NCI-H2196 (cell line): ENCODE measurements around the gene MDC1.

Experiments
- DNase-seq: peaks from one replicate; lab custom pipeline; 2025; ENCODE audit not compliant: unreplicated experiment; lab: John Stamatoyannopoulos, UW

The MDC1 gene

DNA sequence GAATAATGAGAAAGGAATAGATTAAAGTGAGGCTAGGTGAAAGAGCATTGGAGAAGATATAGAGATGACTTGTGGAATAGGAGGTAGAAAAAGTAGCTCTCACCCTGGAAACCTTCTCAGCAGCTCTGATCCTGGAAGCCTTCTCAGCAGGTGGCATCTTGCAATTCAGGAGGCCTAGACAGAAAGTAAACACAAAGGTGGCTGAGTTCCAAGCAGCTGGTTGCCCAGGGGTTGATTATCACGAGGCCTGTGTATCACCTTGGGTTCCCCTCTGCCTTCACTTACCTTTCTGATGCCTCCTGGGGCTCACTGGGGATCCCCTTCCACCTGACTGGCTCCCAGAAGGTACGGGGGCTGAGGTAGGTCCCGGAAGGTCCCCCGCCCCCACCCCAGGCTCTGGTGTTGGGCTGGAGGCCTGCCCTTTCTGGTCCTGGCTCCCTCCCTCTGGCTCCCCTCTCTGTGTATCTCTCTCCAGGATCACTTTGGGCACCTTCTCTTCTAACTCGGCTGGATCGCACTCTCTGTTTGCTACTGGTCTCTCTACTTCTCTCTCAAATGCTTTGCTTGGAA is 9.7 kb downstream of the MDC1 start:
- DNase-seq, result peak; percentile 89

GRCh38 chr6:30705620-30706019 is 11.5 kb downstream of the MDC1 start:
- no peak for DNase-seq

GRCh38 chr6:30703821-30704220 is 13.3 kb downstream of the MDC1 start:
- DNase-seq, result no peak

DNA sequence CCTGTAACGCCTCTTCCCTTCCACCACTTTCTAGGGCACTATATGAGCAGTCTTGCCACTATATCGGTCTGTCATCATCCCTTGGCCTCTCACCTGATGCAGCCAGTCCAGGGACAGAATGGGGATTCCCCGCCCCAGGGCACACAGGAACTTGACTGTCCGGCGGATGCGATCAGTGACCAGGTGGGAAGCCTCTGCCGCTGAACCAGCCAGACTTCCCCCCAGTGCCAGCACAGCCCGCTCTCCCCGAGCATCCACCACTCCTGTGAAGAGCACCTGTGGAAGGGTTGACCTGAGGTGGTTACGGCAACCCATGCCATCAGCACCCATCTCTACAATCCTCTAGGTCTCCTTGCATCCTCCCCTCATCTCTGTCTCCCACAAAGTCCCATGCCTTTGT is 14.1 kb downstream of the MDC1 start:
- DNase-seq, result no peak

DNA sequence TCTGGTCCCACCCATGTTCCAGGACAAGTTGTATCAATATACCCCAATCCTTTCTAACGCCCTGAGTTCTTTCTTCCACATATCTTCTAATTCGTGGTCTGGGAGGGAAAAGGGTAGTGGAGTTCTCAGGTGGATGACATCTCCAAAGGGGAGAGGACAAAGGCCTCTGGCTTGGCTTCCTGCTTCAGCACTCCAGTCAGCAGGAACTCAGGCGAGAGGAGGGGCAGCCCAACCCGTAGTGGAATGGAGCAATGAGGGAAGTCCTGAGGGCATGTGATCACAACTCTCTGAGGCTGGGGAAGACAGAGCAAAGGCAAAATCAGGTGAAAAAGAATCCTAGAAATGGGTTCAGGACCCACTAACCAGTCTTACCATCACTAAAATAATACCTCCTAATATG is 16.7 kb downstream of the MDC1 start:
- no peak for DNase-seq

GRCh38 chr6:30696432-30696831 is 20.6 kb downstream of the MDC1 start:
- DNase-seq, result no peak

DNA sequence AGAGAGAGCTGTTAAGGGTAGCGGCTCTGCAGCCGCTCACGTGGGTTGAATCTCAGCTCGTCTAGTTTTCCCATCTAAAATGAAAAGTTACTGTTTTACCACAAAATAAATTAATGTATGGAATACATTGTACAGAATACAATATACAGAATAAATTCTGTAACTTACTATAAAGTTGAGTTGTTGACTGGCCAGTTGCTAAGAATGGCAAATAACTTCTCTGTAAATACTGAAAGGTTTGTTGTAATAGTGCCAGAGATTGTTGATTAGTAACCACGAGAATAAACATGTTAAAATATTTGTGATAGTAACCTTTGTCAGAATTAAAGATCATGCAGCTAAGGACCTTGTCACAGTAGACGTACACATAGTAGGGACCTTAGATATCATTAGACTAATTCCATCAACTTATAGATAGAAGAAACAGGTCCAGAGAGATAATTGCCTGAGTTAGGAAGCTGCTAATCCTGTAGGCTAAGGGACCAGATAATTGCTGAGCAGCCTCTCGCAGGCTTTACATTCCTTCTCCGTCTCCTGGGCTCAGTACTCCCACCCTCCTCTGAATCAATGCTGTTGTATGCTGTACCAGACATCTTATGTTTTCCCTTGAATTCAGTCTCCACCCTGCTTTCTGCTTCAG is 25.8 kb downstream of the MDC1 start:
- DNase-seq, result no peak

- DNase-seq, result peak; percentile 84
Measured at GRCh38 chr6:30690403-30691207, 26.5 kb downstream of the MDC1 start, which contains the start of gene NRM. Gene NRM, minus strand, starts transcription at chr6:30690984. Its CDS starts 10 bp downstream, at chr6:30690974.

GRCh38 chr6:30689985-30690384 is 27.1 kb downstream of the MDC1 start:
- DNase-seq, result no peak

- no peak for DNase-seq
Measured at GRCh38 chr6:30689022-30689865, 27.8 kb downstream of the MDC1 start.

- DNase-seq, result no peak
Measured at GRCh38 chr6:30688569-30688968, 28.5 kb downstream of the MDC1 start.

- no peak for DNase-seq
Measured at GRCh38 chr6:30687659-30688431, 29.2 kb downstream of the MDC1 start.

DNA sequence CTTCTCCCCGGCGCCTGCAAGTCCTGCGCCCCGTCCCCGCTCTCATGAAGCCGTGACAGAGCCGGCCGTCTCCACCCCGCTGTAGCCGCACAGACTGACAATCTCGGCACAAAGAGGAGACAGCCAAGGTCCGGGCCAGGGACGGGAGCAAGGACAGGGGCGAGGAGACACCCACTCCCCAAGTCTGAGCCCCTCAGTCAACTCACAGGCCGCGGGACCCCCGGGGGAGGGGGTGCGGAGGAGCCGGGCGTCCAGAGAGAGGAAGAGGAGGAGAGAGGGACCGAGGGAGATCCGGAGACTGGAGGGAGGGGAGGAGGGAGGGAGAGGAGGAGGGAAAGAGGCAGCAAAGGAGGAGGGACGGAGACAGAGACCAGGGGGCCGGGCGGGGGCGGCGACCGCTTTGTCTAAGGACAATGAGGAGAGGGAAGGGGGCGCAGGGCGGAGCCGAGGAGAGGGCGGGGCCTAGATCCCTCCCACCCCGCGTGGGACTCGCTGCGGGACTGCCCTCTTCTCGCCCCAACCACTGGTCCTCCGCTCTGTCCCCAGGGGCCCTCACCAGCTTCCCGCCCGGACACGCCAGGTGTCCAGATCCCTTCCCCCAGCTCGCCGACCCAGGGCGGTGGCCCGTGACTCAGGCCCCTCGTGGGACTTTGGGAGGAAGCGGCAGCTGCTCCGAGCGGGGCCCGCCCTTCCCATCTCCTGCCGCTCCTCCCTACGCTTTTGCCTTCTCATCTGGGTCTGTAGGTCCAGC is 30.0 kb downstream of the MDC1 start:
- DNase-seq, result peak; percentile 59

DNA sequence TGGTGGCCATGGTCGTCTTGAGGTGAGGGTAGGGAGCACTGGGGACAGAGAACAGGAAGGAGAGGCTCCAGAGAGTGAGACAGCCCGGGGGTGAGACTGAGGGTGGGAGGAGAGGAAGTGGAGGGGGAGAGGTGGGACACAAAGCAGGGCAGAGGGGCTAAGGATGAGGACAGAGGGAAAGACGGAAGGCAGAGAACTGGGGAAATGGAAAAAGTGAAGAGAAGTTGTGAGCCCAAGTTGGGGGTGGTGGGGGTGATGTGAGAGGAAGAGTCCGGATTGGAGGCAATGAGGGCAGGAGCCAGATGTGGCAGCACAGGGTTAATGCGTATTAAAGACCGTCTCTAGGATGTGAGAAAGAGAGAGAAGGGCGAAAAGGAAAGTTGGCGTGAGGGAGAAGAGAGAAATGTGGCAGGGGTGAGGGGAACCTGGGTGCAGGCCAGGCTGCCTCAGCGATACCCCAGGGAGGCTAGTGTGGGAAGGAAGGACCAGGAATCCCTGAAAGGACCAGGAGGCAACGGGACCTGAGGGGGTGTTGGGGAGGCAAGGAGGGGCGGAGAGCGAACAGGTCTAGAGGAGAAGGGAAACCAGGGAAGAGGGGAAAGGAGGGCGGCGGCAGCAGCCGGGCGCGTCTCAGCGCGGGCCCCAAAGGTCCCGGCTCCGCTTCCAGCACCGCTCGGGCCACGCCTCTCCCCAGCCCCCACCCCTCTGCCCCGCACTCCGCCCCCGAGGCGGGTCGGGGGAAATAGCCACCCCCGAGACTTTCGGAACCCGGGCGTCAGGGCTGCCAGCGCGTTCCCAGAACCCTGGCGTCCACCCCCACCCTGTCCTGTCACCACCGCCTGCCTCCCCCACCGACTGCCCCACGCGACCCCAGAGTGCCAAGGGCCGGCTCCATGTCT is 30.8 kb downstream of the MDC1 start, which contains the start of gene PPP1R18:
Gene PPP1R18, minus strand, starts transcription at position 637 of the 899 bp plus-strand sequence. Its CDS starts 627 bp downstream, at position 10.
- peak; percentile 31 for DNase-seq

GRCh38 chr6:30685157-30686008 is 31.7 kb downstream of the MDC1 start:
- DNase-seq, result no peak

GRCh38 chr6:30684386-30685156 is 32.5 kb downstream of the MDC1 start:
- DNase-seq, result no peak

DNA sequence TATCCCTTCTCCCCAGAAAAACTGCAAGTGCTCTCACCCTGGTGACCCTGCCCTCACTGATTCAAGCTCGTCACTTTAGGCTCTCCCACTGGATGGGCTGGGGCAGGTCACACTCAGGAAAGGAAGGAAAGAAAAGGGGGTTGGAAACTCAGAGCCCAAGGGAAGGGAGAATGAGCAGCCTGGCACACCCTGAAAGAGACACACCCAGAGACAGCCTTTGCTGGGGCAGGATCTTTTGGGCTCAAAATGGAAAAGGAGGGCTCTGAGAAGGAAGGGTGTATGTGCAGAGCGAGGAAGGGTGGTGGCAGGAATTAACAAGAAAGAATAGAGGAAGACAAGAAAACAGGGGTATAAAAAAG is 33.1 kb downstream of the MDC1 start:
- no peak for DNase-seq
